ENCODE results near the gene EGF.
"Not testable (repeated sequence)": the region's sequence is repeated elsewhere in the genome, so short reads cannot be mapped to it uniquely, and the experiment has no call there.

Gene EGF

GRCh38 chr4:110019153-110019552 is 106.5 kb downstream of the EGF start:
- Histone ChIP-seq H2AFZ (ENCODE audit: low read depth, low read length) (no peak overlapping the region), H3K4me3 (ENCODE audit: low read length) (no peak overlapping the region), H3K27me3 (ENCODE audit: insufficient read depth, low read length) (no peaks in the 10 kb centered on the region), H3K4me1 (ENCODE audit: insufficient read depth, low read length) (peaks cover 9% of the 10 kb centered on the region), H3K36me3 (ENCODE audit: insufficient read depth, low read length) (no peaks in the 10 kb centered on the region), H3K9me3 (ENCODE audit: low read length) (no peaks in the 10 kb centered on the region)

DNA sequence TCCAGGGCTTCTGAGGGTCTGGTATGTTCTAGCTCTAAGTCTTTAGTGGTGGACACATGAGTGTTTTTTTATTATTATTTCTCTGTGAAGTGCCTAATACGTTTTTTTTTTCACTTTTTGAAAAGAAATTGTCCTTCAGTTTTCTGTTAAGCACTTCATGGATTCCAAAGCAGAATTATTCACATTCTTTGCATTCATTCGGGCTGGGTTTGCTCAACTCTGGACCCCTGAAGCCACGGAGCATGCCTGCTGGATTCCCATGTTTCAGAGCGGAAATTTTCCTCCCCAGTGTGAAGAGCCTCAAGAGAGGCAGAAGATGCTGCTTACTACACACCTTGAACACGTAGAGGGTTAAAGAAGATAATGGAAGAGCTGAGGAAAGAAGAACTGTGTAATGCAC is 107.5 kb downstream of the EGF start:
- H3K9me3 ChIP-seq (ENCODE audit: low read length), result no peaks in the 10 kb centered on the region
- no peaks in the 10 kb centered on the region for H3K27me3 ChIP-seq (ENCODE audit: insufficient read depth, low read length)
- H3K4me1 ChIP-seq (ENCODE audit: insufficient read depth, low read length), result peaks cover 9% of the 10 kb centered on the region
- no peaks in the 10 kb centered on the region for H3K36me3 ChIP-seq (ENCODE audit: insufficient read depth, low read length)
- no peak overlapping the region for H2AFZ ChIP-seq (ENCODE audit: low read depth, low read length)
- no peak overlapping the region for H3K4me3 ChIP-seq (ENCODE audit: low read length)

GRCh38 chr4:110020646-110021443 is 108.2 kb downstream of the EGF start:
- H3K36me3 ChIP-seq (ENCODE audit: insufficient read depth, low read length), result no peaks in the 10 kb centered on the region
- H3K4me3 ChIP-seq (ENCODE audit: low read length), result no peak overlapping the region
- H3K9me3 ChIP-seq (ENCODE audit: low read length), result no peaks in the 10 kb centered on the region
- H2AFZ ChIP-seq (ENCODE audit: low read depth, low read length), result no peak overlapping the region
- no peaks in the 10 kb centered on the region for H3K27me3 ChIP-seq (ENCODE audit: insufficient read depth, low read length)
- H3K4me1 ChIP-seq (ENCODE audit: insufficient read depth, low read length), result peaks cover 9% of the 10 kb centered on the region

- Histone ChIP-seq H3K4me1 (ENCODE audit: insufficient read depth, low read length) (peaks cover 9% of the 10 kb centered on the region), H3K4me3 (ENCODE audit: low read length) (no peak overlapping the region), H2AFZ (ENCODE audit: low read depth, low read length) (no peak overlapping the region), H3K36me3 (ENCODE audit: insufficient read depth, low read length) (no peaks in the 10 kb centered on the region), H3K27me3 (ENCODE audit: insufficient read depth, low read length) (no peaks in the 10 kb centered on the region), H3K9me3 (ENCODE audit: low read length) (no peaks in the 10 kb centered on the region)
These were observed 109.8 kb downstream of the EGF start for GRCh38 chr4:110022457-110022856.

DNA sequence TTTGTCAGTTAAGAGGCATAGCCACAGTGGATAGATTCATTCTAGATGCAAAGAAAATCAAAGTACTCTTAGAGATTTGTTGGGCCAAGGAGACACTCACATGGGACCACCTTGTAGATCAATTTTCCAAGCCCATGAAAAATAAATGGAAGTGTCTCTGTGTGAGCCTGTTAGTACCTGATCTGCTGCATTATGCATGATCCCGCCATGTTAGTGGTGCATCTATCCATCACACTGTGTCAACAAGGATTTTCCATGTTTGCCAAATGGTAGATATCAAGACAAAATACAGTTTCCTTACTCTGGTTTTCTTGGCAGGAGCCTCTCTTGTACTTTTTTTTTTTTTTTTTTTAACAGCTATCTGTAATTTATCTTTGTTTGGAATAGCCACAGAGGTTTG is 112.4 kb downstream of the EGF start:
- Histone ChIP-seq H3K9me3 (ENCODE audit: low read length) (no peaks in the 10 kb centered on the region), H3K27me3 (ENCODE audit: insufficient read depth, low read length) (no peaks in the 10 kb centered on the region), H3K4me1 (ENCODE audit: insufficient read depth, low read length) (peaks cover 6% of the 10 kb centered on the region), H2AFZ (ENCODE audit: low read depth, low read length) (no peak overlapping the region), H3K36me3 (ENCODE audit: insufficient read depth, low read length) (no peaks in the 10 kb centered on the region), H3K4me3 (ENCODE audit: low read length) (no peak overlapping the region)

DNA sequence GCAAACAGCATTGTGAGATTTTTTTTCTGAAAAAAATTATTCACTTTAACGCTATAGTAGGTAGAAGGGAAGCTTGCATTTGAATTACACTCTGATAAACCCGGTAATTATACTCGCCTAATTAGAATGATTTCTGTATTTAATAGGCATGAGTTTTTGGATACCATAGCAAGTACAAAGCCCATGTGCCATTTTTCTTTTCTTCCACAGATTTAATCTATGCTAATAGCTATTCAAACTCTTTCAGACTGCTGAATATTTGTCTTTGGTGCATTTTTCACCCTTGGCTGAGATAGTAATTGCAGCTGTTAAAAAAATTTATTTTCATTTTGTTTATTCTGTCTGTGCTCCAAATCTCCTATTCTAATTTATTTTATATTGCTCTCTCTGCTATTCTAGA is 113.0 kb downstream of the EGF start:
- peaks cover under 1% of the 10 kb centered on the region for H3K4me1 ChIP-seq (ENCODE audit: insufficient read depth, low read length)
- H3K36me3 ChIP-seq (ENCODE audit: insufficient read depth, low read length), result no peaks in the 10 kb centered on the region
- no peak overlapping the region for H2AFZ ChIP-seq (ENCODE audit: low read depth, low read length)
- H3K27me3 ChIP-seq (ENCODE audit: insufficient read depth, low read length), result no peaks in the 10 kb centered on the region
- no peak overlapping the region for H3K4me3 ChIP-seq (ENCODE audit: low read length)
- no peaks in the 10 kb centered on the region for H3K9me3 ChIP-seq (ENCODE audit: low read length)

- Histone ChIP-seq H3K27me3 (ENCODE audit: insufficient read depth, low read length) (no peaks in the 10 kb centered on the region), H3K36me3 (ENCODE audit: insufficient read depth, low read length) (no peaks in the 10 kb centered on the region), H3K4me1 (ENCODE audit: insufficient read depth, low read length) (no peaks in the 10 kb centered on the region), H3K4me3 (ENCODE audit: low read length) (no peak overlapping the region), H3K9me3 (ENCODE audit: low read length) (no peaks in the 10 kb centered on the region), H2AFZ (ENCODE audit: low read depth, low read length) (no peak overlapping the region)
These were observed 119.9 kb downstream of the EGF start for GRCh38 chr4:110032603-110033002.

- H3K4me1 ChIP-seq (ENCODE audit: insufficient read depth, low read length), result no peaks in the 10 kb centered on the region
These were observed 120.8 kb downstream of the EGF start for GRCh38 chr4:110033355-110034025.

GRCh38 chr4:110034026-110034393 is 121.3 kb downstream of the EGF start:
- Histone ChIP-seq H3K27me3 (ENCODE audit: insufficient read depth, low read length) (no peaks in the 10 kb centered on the region), H3K4me1 (ENCODE audit: insufficient read depth, low read length) (no peaks in the 10 kb centered on the region), H3K36me3 (ENCODE audit: insufficient read depth, low read length) (no peaks in the 10 kb centered on the region), H2AFZ (ENCODE audit: low read depth, low read length) (no peak overlapping the region), H3K9me3 (ENCODE audit: low read length) (no peaks in the 10 kb centered on the region), H3K4me3 (ENCODE audit: low read length) (no peak overlapping the region)

More at GRCh38 chr4:110033355-110034025, 120.8 kb downstream of the EGF start:
- no peak overlapping the region for H2AFZ ChIP-seq (ENCODE audit: low read depth, low read length)
- no peaks in the 10 kb centered on the region for H3K9me3 ChIP-seq (ENCODE audit: low read length)
- no peak overlapping the region for H3K4me3 ChIP-seq (ENCODE audit: low read length)
- H3K27me3 ChIP-seq (ENCODE audit: insufficient read depth, low read length), result no peaks in the 10 kb centered on the region
- no peaks in the 10 kb centered on the region for H3K36me3 ChIP-seq (ENCODE audit: insufficient read depth, low read length)

DNA sequence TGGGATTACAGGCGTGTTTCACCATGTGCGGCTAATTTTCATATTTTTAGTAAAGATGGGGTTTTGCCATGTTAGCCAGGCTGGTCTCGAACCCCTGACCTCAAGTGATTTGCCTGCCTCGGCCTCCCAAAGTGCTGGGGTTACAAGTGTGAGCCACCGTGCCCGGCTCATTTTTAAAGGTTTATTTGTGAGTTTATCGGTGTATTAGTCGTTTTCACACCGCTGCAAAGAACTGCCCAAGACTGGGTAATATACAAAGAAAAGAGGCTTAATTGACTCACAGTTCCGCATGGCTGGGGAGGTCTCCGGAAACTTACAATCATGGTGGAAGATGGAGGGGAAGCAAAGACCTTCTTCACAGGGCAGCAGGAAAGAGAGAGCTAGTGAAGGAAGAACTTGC is 126.5 kb downstream of the EGF start:
- H3K27me3 ChIP-seq (ENCODE audit: insufficient read depth, low read length); H3K4me1 ChIP-seq (ENCODE audit: insufficient read depth, low read length); H3K4me3 ChIP-seq (ENCODE audit: low read length); H2AFZ ChIP-seq (ENCODE audit: low read depth, low read length); H3K36me3 ChIP-seq (ENCODE audit: insufficient read depth, low read length); H3K9me3 ChIP-seq (ENCODE audit: low read length): not testable (repeated sequence)

DNA sequence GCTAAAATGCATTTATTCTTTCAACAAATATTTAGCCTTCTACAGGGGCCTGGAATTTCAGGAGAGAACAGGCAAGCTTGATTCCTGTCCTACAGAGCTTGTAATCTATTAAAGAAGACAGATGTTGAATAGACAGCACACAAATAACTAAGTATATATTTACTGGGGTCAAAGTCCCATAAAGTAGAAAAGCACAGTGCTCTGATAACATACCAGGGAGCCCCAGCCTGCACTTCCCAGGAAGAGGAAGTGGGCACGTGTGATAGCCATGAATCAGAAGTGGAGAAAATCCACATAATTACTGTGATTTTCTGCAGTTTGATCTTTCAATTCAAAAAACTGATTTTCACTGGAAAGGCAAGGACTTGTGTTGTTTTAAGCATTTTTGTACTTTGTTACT is 129.1 kb downstream of the EGF start:
- Histone ChIP-seq H3K27me3 (ENCODE audit: insufficient read depth, low read length) (no peaks in the 10 kb centered on the region), H3K9me3 (ENCODE audit: low read length) (no peaks in the 10 kb centered on the region), H3K36me3 (ENCODE audit: insufficient read depth, low read length) (no peaks in the 10 kb centered on the region), H3K4me3 (ENCODE audit: low read length) (no peak overlapping the region), H3K4me1 (ENCODE audit: insufficient read depth, low read length) (peaks cover 8% of the 10 kb centered on the region), H2AFZ (ENCODE audit: low read depth, low read length) (no peak overlapping the region)

- Histone ChIP-seq H3K36me3 (ENCODE audit: insufficient read depth, low read length) (no peaks in the 10 kb centered on the region), H3K4me3 (ENCODE audit: low read length) (no peak overlapping the region), H3K9me3 (ENCODE audit: low read length) (no peaks in the 10 kb centered on the region), H3K27me3 (ENCODE audit: insufficient read depth, low read length) (no peaks in the 10 kb centered on the region), H2AFZ (ENCODE audit: low read depth, low read length) (no peak overlapping the region), H3K4me1 (ENCODE audit: insufficient read depth, low read length) (peaks cover 8% of the 10 kb centered on the region)
These were observed 130.1 kb downstream of the EGF start for GRCh38 chr4:110042545-110043517.

DNA sequence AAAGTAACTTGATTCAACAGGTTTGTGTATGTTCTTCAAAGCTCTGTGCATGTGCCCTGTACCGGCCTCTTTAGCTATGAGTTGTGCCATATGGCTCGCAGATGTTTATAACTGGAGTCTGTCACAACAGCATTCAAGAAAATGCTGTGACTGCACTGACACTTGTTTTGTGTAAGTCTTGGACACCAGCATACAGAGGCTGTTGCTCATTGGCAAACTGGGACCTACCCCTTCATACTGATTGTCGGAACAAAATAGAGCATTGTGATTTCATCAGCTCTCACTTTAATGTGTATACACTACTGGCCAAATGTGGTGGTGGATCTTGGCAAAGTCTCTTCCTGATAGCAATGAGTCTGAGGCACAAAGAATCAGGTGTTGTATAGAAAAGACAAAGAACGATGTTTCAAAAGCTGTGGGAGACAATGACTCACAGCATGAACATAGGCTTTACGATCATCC is 133.9 kb downstream of the EGF start:
- peaks cover 8% of the 10 kb centered on the region for H3K4me1 ChIP-seq (ENCODE audit: insufficient read depth, low read length)
- H3K36me3 ChIP-seq (ENCODE audit: insufficient read depth, low read length), result peaks cover 18% of the 10 kb centered on the region
- no peak overlapping the region for H3K4me3 ChIP-seq (ENCODE audit: low read length)
- H3K27me3 ChIP-seq (ENCODE audit: insufficient read depth, low read length), result no peaks in the 10 kb centered on the region
- H2AFZ ChIP-seq (ENCODE audit: low read depth, low read length), result no peak overlapping the region
- H3K9me3 ChIP-seq (ENCODE audit: low read length), result no peaks in the 10 kb centered on the region
